ENCODE data around the gene MYO18A. TPM values are rescaled to one million over a fixed set of nuclear protein-coding genes. Genes with fewer than 3 reads are reported as not detected.

Gene MYO18A
- total and polyA plus RNA-seq, 12 donors = 61.4 to 442 (median 327) TPM

DNA sequence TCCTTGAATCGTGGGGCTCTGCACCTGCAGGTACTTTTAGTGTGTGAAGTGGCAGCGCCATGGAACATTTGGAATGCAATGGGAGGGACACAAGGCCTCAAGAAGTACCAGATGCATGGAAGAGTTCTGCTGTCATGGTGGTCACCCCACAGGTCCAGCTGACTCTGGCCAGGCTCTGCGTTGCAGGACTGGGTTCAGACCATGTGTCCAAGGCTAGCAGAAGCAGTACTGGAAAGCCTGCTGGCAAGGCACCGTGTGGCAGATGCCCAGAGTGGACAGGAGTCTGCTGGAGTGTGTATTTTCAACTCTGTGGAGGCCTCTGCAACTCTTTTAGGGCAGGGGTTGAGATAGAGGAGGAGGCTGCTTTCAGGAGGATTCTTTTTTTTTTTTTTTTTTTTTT is 135.2 kb downstream of the MYO18A start:
- 94 to 97% methylated on average over 4 of the region's 4 CpGs for WGBS, 2 donors
- no peak for DNase-seq
- H3K9me3 ChIP-seq = no peaks in the 10 kb centered on the region
- H3K4me3 ChIP-seq = no peak overlapping the region
- peaks cover 0 to 37% (median 9%) of the 10 kb centered on the region in 9 donors for H3K4me1 ChIP-seq
- no peaks in the 10 kb centered on the region for H3K36me3 ChIP-seq
- TF ChIP-seq, protein P1, sequence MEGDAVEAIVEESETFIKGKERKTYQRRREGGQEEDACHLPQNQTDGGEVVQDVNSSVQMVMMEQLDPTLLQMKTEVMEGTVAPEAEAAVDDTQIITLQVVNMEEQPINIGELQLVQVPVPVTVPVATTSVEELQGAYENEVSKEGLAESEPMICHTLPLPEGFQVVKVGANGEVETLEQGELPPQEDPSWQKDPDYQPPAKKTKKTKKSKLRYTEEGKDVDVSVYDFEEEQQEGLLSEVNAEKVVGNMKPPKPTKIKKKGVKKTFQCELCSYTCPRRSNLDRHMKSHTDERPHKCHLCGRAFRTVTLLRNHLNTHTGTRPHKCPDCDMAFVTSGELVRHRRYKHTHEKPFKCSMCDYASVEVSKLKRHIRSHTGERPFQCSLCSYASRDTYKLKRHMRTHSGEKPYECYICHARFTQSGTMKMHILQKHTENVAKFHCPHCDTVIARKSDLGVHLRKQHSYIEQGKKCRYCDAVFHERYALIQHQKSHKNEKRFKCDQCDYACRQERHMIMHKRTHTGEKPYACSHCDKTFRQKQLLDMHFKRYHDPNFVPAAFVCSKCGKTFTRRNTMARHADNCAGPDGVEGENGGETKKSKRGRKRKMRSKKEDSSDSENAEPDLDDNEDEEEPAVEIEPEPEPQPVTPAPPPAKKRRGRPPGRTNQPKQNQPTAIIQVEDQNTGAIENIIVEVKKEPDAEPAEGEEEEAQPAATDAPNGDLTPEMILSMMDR (IDR thresholded peaks at IDR 0.05) = no peak
- H3K27me3 ChIP-seq = peaks cover 0 to 18% (median 3%) of the 10 kb centered on the region in 7 donors
- no peak overlapping the region for H3K27ac ChIP-seq
- ATAC-seq = no peak
- intact Hi-C loops (cut with DNase I) = no loop called here

DNA sequence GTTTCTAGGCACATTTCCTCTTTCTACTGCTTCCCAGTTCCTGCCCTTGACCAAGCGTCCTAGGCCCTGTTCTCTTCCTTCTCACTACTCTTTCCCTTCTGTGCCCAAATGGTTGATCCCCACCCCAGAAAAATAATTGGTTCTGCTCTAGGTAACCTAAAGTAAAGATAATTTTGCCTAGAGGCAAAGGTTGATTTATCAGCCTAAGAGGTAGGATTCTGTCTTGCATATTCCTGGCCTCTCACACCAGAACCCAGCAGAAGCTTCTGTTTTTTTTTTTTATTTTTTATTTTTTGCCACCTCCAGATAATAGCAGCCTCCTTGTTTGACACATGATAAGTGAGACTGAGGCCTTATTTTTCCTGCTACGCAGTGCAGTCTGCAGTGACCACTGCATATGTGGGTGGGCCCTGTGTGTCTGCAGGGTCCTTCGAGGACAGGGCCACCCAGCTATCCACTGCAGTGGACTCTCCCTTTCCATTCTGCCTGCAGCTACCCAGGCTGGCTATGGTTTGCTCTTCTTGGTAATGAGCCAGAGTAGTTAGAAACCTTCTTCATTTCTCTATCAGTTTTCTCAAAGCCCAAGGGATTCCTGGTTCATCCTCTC is 136.6 kb downstream of the MYO18A start:
- Histone ChIP-seq H3K36me3 (no peaks in the 10 kb centered on the region), H3K9me3 (no peaks in the 10 kb centered on the region), H3K4me3 (no peak overlapping the region), H3K4me1 (peaks cover 0 to 39% (median 9%) of the 10 kb centered on the region in 9 donors), H3K27me3 (peaks cover 0 to 22% (median 4%) of the 10 kb centered on the region in 7 donors), H3K27ac (peak overlapping the region in 1 of 10 donors; percentile 70)
- TF ChIP-seq, protein P1 (IDR thresholded peaks at IDR 0.05) = no peak
- DNase-seq (no peak), ATAC-seq (peak in 1 of 8 donors; percentile 28)
- 80 to 92% methylated on average over 3 of the region's 3 CpGs for WGBS, 2 donors
- intact Hi-C loops (cut with DNase I) = no loop called here

DNA sequence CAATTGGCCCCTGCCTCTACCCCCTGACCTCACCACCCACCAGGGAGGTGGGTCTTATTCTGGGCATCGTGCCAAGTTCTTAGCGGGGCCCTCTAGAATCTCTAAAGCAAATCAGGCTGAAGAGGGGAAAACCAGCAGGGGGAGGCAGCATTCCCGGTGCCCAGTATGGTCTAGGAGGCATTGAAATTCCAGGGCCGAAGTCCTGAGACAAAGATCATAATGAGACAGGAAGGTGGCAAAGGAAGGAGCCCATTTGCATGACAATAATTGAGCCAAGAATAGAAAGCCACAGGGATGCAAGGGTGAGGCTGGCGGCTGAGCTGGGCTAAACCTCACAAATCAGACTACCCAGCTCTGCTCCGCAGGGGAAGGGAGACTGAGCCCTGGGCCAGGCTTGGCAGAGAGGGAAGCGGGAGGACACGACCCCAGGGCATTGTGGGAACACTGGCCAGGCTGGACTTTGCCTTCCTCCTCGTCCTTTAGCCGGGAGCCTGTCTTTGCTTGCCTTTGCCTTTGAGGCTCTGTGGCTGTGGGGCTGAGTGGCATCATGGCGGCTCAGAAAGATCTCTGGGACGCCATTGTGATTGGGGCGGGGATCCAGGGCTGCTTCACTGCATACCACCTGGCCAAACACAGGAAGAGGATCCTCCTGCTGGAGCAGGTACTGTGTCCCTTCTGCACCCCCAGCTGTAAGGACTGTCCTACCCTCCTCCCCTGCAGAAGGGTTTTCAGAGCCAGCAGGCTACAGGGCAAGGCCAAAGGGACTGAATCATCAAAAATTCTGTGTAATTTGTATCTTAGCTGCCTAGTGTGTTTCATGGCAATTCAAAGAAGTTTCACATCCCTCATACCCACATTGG is 137.3 kb downstream of the MYO18A start, which contains the start of gene PIPOX:
PIPOX (plus strand) TSS at position 463 of the 860 bp plus-strand sequence; CDS start at position 548, 85 bp downstream.
- intact Hi-C loops (cut with DNase I) = no loop called here
- Histone ChIP-seq H3K36me3 (no peaks in the 10 kb centered on the region), H3K4me3 (no peak within 1 kb of the TSS), H3K27me3 (peaks cover 0 to 27% (median 5%) of the 10 kb centered on the region in 7 donors), H3K9me3 (no peaks in the 10 kb centered on the region), H3K27ac (peak within 1 kb of the TSS in 3 of 10 donors; percentile 11 to 83 (median 28)), H3K4me1 (peaks cover 0 to 39% (median 9%) of the 10 kb centered on the region in 9 donors)
- TF ChIP-seq, protein P1 (IDR thresholded peaks at IDR 0.05) = peak in 1 of 9 donors; percentile 28
- 32 to 42% methylated on average over 13 of the region's 13 CpGs for WGBS, 2 donors
- DNase-seq = peak; percentile 18 to 20
- peak; percentile 43 to 79 (median 70) for ATAC-seq

DNA sequence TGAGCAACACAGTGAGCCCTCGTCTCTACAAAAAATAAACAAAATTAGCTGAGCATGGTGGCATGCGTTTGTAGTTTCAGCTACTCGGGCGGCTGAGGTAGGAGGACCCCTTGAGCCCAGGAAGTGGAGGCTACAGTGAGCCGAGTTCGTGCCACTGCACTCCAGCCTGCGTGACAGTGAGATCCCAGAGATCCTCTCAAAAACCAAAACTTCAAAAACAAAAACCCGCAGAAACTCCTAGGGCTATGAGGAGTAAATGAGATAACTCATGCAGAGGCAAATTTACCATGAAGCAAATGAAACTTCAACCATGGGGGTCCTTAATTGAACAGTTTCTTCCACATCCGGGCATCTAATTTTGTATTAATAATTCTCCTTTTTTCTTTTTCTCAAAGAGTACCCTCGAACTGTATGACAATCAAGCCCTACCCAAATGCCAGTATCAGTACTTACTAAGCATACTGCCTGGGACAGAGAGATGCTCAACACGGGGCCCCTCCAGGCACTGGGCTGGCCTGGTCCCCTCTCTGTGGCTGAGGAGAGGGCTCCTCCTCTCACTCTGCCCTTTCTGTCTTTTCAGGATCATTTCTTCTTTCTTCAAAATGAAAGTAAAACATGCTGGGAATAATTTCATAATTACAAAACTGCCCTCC is 138.0 kb downstream of the MYO18A start:
- peak overlapping the region in 1 of 10 donors; percentile 83 for H3K27ac ChIP-seq
- WGBS, 2 donors = 80 to 81% methylated on average over 11 of the region's 11 CpGs
- H3K9me3 ChIP-seq = no peaks in the 10 kb centered on the region
- peaks cover 0 to 34% (median 11%) of the 10 kb centered on the region in 7 donors for H3K27me3 ChIP-seq
- DNase-seq (no peak), ATAC-seq (peak in 2 of 8 donors; percentile 12 to 25)
- no peaks in the 10 kb centered on the region for H3K36me3 ChIP-seq
- peaks cover 0 to 39% (median 9%) of the 10 kb centered on the region in 9 donors for H3K4me1 ChIP-seq
- no peak overlapping the region for H3K4me3 ChIP-seq
- TF ChIP-seq, protein P1 (IDR thresholded peaks at IDR 0.05) = no peak
- intact Hi-C loops (cut with DNase I) = no loop called here

Data from heart right ventricle (tissue), 16 donors.